ENCODE results near the gene ZMYND8. TPM values are rescaled to one million over a fixed set of nuclear protein-coding genes. Genes with fewer than 3 reads are reported as not detected.

Gene ZMYND8
- total and polyA plus RNA-seq, 2 donors (not counting 3 experiments of a cell fraction or from before 2014, with no cell fraction given), result 30.6 to 75.2 TPM

DNA sequence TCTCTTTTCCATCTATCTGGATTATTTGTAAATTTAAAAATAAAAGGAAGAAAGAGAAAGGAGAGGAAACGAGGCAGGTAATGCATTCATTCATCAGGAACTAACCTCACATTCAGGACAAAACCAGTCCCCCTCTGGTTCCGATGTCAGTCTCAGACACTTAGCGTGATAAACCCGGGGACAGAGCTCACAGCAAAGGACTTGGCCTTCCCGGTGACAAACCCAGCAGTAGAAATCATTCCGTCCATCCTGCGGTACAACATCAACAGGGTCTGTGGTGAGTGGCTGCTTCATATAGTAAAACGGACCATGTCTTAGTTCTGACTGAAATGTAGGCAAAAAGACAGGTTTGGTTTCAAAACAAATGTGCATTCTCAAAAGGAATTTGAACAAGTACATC lies 57.9 kb downstream of the ZMYND8 start:
- dilution Hi-C loops (cut with MboI; ENCODE audit: extremely low pct_ligation_motif_present, low sequenced_read_pairs), result no loop called here
- H3K27ac ChIP-seq (ENCODE audit: insufficient read depth, low read depth, low read length), result no peak overlapping the region
- ChIA-PET CTCF (interaction anchor here (0.9 to 5.1 kb wide), 2 partner anchors 24 to 85 kb away, joined by 3 to 71 read pairs; no protein-coding TSS in a partner anchor), POLR2A (no interaction called here)
- H3K36me3 ChIP-seq (ENCODE audit: control insufficient read depth in 2 of 2, extremely low read depth in 1 of 2, insufficient read depth in 2 of 2, low read length in 2 of 2), result peaks cover 31 to 37% of the 10 kb centered on the region in 2 experiments
- BruUV-seq (replicated peaks), result no TSS peak
- H4K20me1 ChIP-seq (replicated peaks; ENCODE audit: control insufficient read depth, extremely low read depth, insufficient read depth, low read length), result no peaks in the 10 kb centered on the region
- H3K4me2 ChIP-seq (ENCODE audit: insufficient read depth, low read length), result no peak overlapping the region
- FAIRE-seq, result no peak
- DNase-seq (ENCODE audit: low read depth, low spot score), result no peak
- TF ChIP-seq POLR2AphosphoS5 (IDR thresholded peaks at IDR 0.05; ENCODE audit: insufficient read depth, low read depth, low read length) (no peak), FOS (IDR thresholded peaks at IDR 0.05; ENCODE audit: borderline replicate concordance, insufficient read depth, low read length) (no peak), JUN (IDR thresholded peaks at IDR 0.05; ENCODE audit: borderline replicate concordance, insufficient read depth, insufficient read length, low read depth) (no peak), EZH2 (IDR thresholded peaks at IDR 0.05; ENCODE audit: borderline replicate concordance, low read depth, low read length, severe bottlenecking) (no peak), POLR2A (IDR thresholded peaks at IDR 0.05; ENCODE audit: low read depth, low read length) (no peak), GATA2 (IDR thresholded peaks at IDR 0.05; ENCODE audit: insufficient read depth, insufficient read length, low read depth, low read length) (no peak), MYC (IDR thresholded peaks at IDR 0.05; ENCODE audit: low read depth, low read length) (no peak)
- TF ChIP-seq, protein P1, sequence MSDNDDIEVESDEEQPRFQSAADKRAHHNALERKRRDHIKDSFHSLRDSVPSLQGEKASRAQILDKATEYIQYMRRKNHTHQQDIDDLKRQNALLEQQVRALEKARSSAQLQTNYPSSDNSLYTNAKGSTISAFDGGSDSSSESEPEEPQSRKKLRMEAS (IDR thresholded peaks at IDR 0.05; ENCODE audit: insufficient read depth, insufficient read length), result no peak
- TF ChIP-seq, protein P2, sequence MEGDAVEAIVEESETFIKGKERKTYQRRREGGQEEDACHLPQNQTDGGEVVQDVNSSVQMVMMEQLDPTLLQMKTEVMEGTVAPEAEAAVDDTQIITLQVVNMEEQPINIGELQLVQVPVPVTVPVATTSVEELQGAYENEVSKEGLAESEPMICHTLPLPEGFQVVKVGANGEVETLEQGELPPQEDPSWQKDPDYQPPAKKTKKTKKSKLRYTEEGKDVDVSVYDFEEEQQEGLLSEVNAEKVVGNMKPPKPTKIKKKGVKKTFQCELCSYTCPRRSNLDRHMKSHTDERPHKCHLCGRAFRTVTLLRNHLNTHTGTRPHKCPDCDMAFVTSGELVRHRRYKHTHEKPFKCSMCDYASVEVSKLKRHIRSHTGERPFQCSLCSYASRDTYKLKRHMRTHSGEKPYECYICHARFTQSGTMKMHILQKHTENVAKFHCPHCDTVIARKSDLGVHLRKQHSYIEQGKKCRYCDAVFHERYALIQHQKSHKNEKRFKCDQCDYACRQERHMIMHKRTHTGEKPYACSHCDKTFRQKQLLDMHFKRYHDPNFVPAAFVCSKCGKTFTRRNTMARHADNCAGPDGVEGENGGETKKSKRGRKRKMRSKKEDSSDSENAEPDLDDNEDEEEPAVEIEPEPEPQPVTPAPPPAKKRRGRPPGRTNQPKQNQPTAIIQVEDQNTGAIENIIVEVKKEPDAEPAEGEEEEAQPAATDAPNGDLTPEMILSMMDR (IDR thresholded peaks at IDR 0.05; ENCODE audit: extremely low read depth in 1 of 2, insufficient read depth in 1 of 2, low read depth in 1 of 2, low read length in 2 of 2), result no peak
- peaks cover 39% of the 10 kb centered on the region for H3K79me2 ChIP-seq (ENCODE audit: control insufficient read depth, insufficient read depth, low read length)
- H3K27me3 ChIP-seq (ENCODE audit: control insufficient read depth in 2 of 2, insufficient read depth in 2 of 2, low read length in 2 of 2), result no peaks in the 10 kb centered on the region
- no peak overlapping the region for H3K4me3 ChIP-seq (replicated peaks in 1 of 3; ENCODE audit: insufficient read depth in 1 of 3, low read depth in 1 of 3, low read length in 3 of 3)
- intact Hi-C loops (cut with micrococcal nuclease), result no loop called here
- H3K9me3 ChIP-seq (replicated peaks; ENCODE audit: control insufficient read depth, insufficient read depth, low read length), result no peaks in the 10 kb centered on the region
- H3K9ac ChIP-seq (replicated peaks; ENCODE audit: extremely low read depth, insufficient read depth, low read length), result no peak overlapping the region
- no peak overlapping the region for H2AFZ ChIP-seq (ENCODE audit: low read depth, low read length)
- H3K4me1 ChIP-seq (ENCODE audit: control insufficient read depth, extremely low read depth, insufficient read depth, low read length), result peaks cover 9% of the 10 kb centered on the region
- H3K9me1 ChIP-seq (replicated peaks; ENCODE audit: control insufficient read depth, extremely low read depth, insufficient read depth, low read length), result no peaks in the 10 kb centered on the region

Data from endothelial cell of umbilical vein (primary cell).